ENCODE results near the gene NEURL1B. TPM values are rescaled to one million over a fixed set of nuclear protein-coding genes. Genes with fewer than 3 reads are reported as not detected.

The NEURL1B gene, protein sequence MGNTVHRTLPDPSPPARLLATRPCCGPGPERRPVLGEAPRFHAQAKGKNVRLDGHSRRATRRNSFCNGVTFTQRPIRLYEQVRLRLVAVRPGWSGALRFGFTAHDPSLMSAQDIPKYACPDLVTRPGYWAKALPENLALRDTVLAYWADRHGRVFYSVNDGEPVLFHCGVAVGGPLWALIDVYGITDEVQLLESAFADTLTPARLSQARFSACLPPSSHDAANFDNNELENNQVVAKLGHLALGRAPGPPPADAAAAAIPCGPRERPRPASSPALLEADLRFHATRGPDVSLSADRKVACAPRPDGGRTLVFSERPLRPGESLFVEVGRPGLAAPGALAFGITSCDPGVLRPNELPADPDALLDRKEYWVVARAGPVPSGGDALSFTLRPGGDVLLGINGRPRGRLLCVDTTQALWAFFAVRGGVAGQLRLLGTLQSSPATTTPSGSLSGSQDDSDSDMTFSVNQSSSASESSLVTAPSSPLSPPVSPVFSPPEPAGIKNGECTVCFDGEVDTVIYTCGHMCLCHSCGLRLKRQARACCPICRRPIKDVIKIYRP
- 4.7 and 7.5 TPM in 2 replicates for total RNA-seq (2014; rRNA removed; shearing (Covaris generic))

- Histone ChIP-seq H3K27me3 (ENCODE audit: control insufficient read depth, insufficient read depth, low read length) (peaks cover 13% of the 10 kb centered on the region), H3K36me3 (replicated peaks; ENCODE audit: control insufficient read depth, insufficient read depth, low read length) (no peaks in the 10 kb centered on the region; the same call in 1 of the 2 replicates), H3K4me3 (ENCODE audit: insufficient read depth, low read depth, low read length) (peak within 1 kb of the TSS; percentile 81)
- DNase-seq, result peak; percentile 99
Observed at GRCh38 chr5:172640822-172641358, at the start of gene NEURL1B. Gene NEURL1B (plus strand): TSS chr5:172641263. CDS start chr5:172641407, 144 bp downstream.

DNA sequence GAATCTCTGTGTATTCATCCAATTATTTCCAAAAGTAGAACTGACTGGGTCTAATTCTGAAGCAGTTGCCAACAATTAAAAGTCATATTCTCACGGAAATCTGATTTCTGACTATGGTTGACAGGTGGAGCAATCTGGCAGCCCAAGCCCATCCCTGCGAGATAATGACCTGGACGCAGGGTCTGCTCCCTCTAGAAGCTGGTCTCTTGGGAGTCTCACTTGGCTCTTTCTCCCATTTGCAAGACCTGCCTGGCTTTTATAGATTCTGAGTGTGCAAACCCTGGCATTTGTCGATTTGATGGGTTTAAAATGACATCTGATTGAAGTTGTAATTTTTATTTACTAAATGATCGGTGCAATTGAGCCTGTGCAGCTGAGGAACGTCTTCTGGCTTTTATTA is 49.4 kb upstream of the NEURL1B start:
- no peak for DNase-seq
- Histone ChIP-seq H3K4me3 (ENCODE audit: insufficient read depth, low read depth, low read length) (no peak overlapping the region), H3K36me3 (replicated peaks; ENCODE audit: control insufficient read depth, insufficient read depth, low read length) (no peaks in the 10 kb centered on the region), H3K27me3 (ENCODE audit: control insufficient read depth, insufficient read depth, low read length) (no peaks in the 10 kb centered on the region)

DNA sequence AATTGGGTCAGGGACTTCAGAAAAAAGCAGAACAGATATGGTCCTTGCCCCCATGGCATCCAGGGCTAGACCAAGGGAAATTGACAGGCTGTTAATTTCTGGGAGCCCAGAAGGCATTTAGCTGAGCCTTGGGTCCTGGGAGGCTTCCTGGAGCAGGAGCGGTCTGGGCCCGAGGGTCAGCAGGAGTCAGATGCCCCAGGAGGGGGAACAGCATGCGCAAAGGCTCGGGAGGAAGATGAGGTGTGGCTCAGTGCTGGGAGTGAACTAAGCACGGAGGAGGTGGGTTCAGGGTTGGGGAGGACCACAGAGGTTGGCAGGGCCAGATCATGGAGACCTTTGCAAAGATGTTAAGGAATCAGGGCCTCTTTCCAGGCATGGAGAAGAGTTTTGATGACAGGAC is 48.2 kb upstream of the NEURL1B start:
- H3K4me3 ChIP-seq (ENCODE audit: insufficient read depth, low read depth, low read length), result no peak overlapping the region
- DNase-seq, result no peak
- no peaks in the 10 kb centered on the region for H3K36me3 ChIP-seq (replicated peaks; ENCODE audit: control insufficient read depth, insufficient read depth, low read length)
- no peaks in the 10 kb centered on the region for H3K27me3 ChIP-seq (ENCODE audit: control insufficient read depth, insufficient read depth, low read length)

DNA sequence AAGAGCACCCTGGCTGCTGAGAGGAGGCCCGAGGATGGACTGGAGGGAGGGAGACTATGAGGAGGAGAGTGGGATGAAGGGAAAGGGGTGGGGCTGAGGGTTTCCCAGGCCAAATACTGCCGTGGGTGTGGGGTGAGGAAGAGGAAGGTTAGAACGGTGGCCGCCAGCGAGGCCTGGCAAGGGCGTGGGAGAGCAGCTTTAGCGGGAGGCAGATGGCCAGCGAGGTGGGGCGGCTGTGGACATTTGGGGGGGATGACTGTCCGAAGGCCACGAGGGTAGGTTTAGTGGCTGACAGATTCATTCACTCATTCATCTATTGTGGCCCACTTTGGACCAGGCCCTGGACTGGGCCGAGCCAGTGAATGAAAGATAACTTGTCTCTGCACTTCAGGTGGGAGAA is 47.8 kb upstream of the NEURL1B start:
- H3K4me3 ChIP-seq (ENCODE audit: insufficient read depth, low read depth, low read length), result no peak overlapping the region
- DNase-seq, result no peak
- no peaks in the 10 kb centered on the region for H3K36me3 ChIP-seq (replicated peaks; ENCODE audit: control insufficient read depth, insufficient read depth, low read length)
- H3K27me3 ChIP-seq (ENCODE audit: control insufficient read depth, insufficient read depth, low read length), result no peaks in the 10 kb centered on the region

DNA sequence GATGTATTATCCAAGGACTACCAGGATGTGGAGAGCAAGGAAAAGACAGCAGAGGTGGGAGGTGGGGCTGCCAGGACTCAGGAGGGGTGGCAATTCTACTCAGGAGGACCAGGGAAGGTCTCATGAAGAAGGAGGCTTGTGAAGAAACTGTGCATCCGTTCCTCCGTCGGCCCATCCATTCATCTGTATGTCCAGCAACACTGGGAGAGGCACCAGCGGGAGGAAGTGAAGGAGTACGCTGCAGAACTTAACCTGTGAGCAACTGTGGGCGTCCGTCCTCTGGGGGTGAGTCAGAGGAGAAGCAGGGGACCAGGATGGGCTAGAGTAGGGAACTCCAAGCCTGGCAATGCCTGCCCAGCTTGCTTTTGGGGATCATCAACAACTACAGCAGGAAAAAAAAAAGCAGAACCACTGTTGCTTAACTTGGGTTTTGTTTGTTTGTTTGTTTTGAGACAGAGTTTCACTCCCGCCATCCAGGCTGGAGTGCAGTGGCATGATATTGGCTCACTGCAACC is 47.3 kb upstream of the NEURL1B start:
- no peaks in the 10 kb centered on the region for H3K36me3 ChIP-seq (replicated peaks; ENCODE audit: control insufficient read depth, insufficient read depth, low read length)
- no peaks in the 10 kb centered on the region for H3K27me3 ChIP-seq (ENCODE audit: control insufficient read depth, insufficient read depth, low read length)
- no peak for DNase-seq
- H3K4me3 ChIP-seq (ENCODE audit: insufficient read depth, low read depth, low read length), result no peak overlapping the region

GRCh38 chr5:172594431-172594830 is 46.6 kb upstream of the NEURL1B start:
- Histone ChIP-seq H3K4me3 (ENCODE audit: insufficient read depth, low read depth, low read length) (no peak overlapping the region), H3K27me3 (ENCODE audit: control insufficient read depth, insufficient read depth, low read length) (no peaks in the 10 kb centered on the region)
- no peak for DNase-seq

DNA sequence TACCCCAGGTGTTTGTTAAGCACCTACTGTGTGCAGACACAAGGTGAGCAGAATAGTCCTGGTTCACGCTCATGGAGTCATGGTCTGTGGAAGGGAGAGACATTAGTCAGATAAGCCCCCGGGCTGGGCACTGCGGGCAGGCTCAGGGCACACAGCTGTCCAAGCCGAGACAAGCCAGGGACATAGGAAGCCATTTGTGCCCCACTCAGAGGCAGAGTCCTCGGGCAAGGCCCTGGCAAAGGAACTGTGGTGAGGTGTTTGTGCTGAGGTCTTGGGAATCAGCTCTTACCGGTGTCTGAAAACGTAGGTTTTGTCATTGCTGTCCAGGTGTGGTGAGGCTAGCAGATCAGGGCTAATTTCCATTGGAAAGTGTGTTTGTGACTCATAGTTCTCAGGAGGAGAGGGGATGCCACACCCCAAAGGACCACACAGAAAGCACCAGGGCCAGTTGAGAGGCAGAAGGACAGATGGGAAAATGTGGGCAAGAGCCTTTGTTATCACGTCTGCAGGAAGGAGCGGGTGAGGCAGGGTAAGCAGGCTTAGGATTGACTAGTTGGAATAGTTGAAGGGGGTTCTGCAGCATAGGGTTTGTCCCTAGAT is 46.1 kb upstream of the NEURL1B start:
- H3K27me3 ChIP-seq (ENCODE audit: control insufficient read depth, insufficient read depth, low read length), result no peaks in the 10 kb centered on the region
- H3K36me3 ChIP-seq (replicated peaks; ENCODE audit: control insufficient read depth, insufficient read depth, low read length), result no peaks in the 10 kb centered on the region
- no peak for DNase-seq
- H3K4me3 ChIP-seq (ENCODE audit: insufficient read depth, low read depth, low read length), result no peak overlapping the region

More at GRCh38 chr5:172594431-172594830, 46.6 kb upstream of the NEURL1B start:
- no peaks in the 10 kb centered on the region for H3K36me3 ChIP-seq (replicated peaks; ENCODE audit: control insufficient read depth, insufficient read depth, low read length)

GRCh38 chr5:172595596-172596455 is 45.2 kb upstream of the NEURL1B start:
- no peak for DNase-seq
- Histone ChIP-seq H3K27me3 (ENCODE audit: control insufficient read depth, insufficient read depth, low read length) (no peaks in the 10 kb centered on the region), H3K36me3 (replicated peaks; ENCODE audit: control insufficient read depth, insufficient read depth, low read length) (no peaks in the 10 kb centered on the region), H3K4me3 (ENCODE audit: insufficient read depth, low read depth, low read length) (no peak overlapping the region)

DNA sequence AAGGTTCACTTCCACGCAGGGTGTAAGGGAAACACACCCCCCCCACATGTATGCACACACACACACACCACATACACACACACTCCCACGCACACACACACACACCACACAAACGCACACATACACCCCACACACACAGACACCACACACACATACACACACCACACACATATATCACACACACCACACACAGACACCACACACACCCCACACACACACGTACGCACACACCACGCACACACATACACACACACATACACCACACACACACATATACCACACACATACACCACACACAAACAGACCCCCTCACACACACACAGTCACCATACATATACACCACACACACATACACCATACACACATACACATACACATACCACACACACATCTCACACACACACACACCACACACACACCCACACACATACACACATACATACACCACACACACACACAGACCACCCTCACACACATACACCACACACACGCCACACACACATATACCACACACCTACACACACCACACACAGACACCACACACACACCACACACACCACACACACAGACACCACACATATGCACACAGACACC is 44.3 kb upstream of the NEURL1B start:
- no peak for DNase-seq
- H3K4me3 ChIP-seq (ENCODE audit: insufficient read depth, low read depth, low read length), result no peak overlapping the region
- H3K36me3 ChIP-seq (replicated peaks; ENCODE audit: control insufficient read depth, insufficient read depth, low read length), result no peaks in the 10 kb centered on the region
- no peaks in the 10 kb centered on the region for H3K27me3 ChIP-seq (ENCODE audit: control insufficient read depth, insufficient read depth, low read length)

DNA sequence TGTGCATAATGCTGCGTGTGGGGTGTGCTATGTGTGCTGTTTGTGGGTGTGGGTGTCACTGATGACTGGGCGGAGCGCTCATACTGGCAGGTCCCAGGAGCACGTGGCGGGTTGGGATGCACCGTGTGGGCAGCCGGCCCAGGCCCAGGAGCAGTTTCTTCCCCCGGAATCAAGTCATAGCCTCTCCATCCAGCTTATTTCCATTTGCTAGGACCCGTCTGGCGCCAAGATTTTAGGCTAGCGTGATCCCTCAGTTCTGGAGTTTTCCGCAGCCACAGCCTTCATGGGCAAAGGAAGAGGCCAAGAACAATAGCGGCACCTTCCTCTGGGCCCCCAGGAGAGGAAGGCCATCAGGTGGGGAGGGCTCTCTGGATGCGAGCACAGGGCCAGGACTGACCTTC is 43.3 kb upstream of the NEURL1B start:
- H3K27me3 ChIP-seq (ENCODE audit: control insufficient read depth, insufficient read depth, low read length), result no peaks in the 10 kb centered on the region
- no peak for DNase-seq
- H3K36me3 ChIP-seq (replicated peaks; ENCODE audit: control insufficient read depth, insufficient read depth, low read length), result no peaks in the 10 kb centered on the region
- no peak overlapping the region for H3K4me3 ChIP-seq (ENCODE audit: insufficient read depth, low read depth, low read length)

DNA sequence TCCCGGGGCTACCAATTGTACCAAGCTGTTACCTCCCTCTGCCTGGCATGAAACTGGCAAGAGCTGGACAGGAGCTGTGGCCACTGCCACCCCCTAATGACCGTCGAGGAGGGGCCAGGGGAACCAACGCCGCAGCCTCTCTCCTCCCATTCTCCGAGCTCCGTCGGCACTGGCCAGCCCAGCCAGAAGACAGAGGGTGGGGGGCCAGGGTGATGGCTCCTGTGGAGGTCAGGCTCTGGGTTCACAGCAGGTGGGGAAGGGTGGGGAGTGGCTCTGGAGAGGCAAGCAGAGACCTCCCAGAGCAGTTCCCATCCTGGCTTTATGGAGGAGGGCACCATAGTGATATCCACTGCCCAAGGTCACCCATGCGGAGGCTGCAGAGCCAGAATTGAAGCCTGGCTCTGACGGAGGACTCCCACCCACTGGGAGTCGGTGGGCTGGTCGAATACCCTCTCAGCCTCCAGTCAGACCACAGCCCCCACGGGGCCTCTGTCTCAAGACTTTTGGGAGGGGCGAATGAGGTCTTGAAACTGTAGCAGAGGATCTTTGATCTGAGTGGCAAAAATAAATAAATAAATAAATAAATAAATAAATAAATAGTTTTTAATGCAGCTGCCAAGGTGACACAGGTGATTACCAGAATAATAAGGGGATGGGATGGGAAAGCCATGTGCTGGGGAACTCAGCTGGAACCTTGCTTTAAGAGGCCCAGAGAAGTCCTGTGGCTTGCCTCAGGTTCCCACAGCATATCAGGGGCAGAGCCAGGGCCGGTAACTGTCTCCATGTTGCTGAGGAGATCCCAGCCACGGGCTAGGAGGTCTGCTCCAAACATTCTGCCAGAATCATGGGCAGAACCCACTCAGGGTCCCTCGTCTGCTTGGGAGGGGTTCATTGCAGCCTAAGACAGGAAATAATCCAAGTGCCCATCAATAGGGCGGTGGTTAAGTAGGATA is 42.5 kb upstream of the NEURL1B start:
- Histone ChIP-seq H3K27me3 (ENCODE audit: control insufficient read depth, insufficient read depth, low read length) (no peaks in the 10 kb centered on the region), H3K4me3 (ENCODE audit: insufficient read depth, low read depth, low read length) (no peak overlapping the region), H3K36me3 (replicated peaks; ENCODE audit: control insufficient read depth, insufficient read depth, low read length) (no peaks in the 10 kb centered on the region)
- no peak for DNase-seq

DNA sequence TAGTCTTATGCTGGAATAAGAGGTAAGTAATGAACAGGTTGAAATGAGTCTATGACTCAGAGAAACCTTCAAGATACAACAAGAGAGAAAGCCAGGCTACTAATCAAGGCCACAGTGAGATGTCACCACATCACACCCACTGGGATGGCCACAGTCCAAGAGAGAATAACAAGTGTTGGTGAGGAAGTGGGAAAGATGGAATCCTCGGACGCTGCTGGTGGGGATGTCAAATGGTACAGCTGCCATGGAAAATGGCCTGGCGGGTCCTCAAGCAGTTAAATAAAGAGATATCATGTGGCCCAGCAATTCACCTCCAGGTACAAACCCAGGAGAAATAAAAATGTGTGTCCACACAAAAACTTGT is 41.9 kb upstream of the NEURL1B start:
- no peaks in the 10 kb centered on the region for H3K27me3 ChIP-seq (ENCODE audit: control insufficient read depth, insufficient read depth, low read length)
- no peaks in the 10 kb centered on the region for H3K36me3 ChIP-seq (replicated peaks; ENCODE audit: control insufficient read depth, insufficient read depth, low read length)
- no peak for DNase-seq
- no peak overlapping the region for H3K4me3 ChIP-seq (ENCODE audit: insufficient read depth, low read depth, low read length)

DNA sequence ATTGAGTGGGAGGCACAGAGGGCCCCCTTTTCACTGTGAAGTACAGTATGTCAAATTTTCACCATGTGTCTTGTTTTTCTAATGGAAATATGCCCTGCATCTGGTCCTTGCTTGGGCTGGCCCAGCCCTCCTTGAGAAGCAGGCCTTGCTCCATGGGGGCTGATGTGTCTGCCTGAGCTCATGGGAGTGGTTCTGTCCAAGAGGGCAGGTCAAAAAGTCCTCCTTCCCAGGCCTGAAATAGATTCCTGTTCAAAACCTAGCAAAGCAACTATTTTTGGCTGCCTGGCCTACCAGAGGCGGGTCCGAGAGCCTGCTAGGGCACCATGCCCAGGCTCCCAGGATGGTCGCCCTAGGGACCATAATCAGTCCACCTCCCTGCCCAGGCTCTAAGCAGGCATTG is 40.5 kb upstream of the NEURL1B start:
- DNase-seq, result no peak
- Histone ChIP-seq H3K27me3 (ENCODE audit: control insufficient read depth, insufficient read depth, low read length) (no peaks in the 10 kb centered on the region), H3K4me3 (ENCODE audit: insufficient read depth, low read depth, low read length) (no peak overlapping the region), H3K36me3 (replicated peaks; ENCODE audit: control insufficient read depth, insufficient read depth, low read length) (no peaks in the 10 kb centered on the region)

Measured in H7 (cell line).